Measurements from ENCODE around the gene PRIMA1. TPM values are rescaled to one million over a fixed set of nuclear protein-coding genes. Genes with fewer than 3 reads are reported as not detected.
"Not testable (repeated sequence)": the region's sequence is repeated elsewhere in the genome, so short reads cannot be mapped to it uniquely, and the experiment has no call there.

Gene PRIMA1
- total RNA-seq, 1 experiment from 2014 or later, result 2.3 TPM

DNA sequence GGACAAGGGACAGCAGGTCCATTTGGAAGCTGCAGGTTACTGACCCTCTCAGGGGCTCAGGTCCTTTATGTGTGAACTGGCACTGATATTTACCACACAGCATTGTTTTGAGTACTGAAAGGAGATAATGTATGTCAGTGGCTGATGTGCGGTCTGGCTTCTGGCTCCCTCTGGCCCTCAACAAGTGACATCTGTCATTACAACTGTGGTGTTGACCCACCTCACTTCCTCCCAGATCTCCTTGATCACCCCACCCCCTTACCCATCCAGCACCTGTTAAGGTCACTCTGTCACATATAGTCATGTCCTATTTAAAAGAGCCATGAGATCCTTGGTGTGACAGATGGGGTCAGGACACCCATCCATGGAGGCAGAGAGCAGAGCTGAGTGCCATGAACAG, 22.7 kb upstream of the PRIMA1 start:
- H3T11ph ChIP-seq (ENCODE audit: low read length), result no peak overlapping the region
- H4K8ac ChIP-seq (replicated peaks; ENCODE audit: insufficient read length, low read depth, low read length), result no peak overlapping the region
- no peak overlapping the region for H2BK20ac ChIP-seq (ENCODE audit: low read depth, low read length, poor library complexity, severe bottlenecking)
- no peak overlapping the region for H3K4me2 ChIP-seq (ENCODE audit: insufficient read depth, insufficient read length, low read length)
- no peaks in the 10 kb centered on the region for H3K23me2 ChIP-seq (ENCODE audit: insufficient read length, low read depth, low read length, poor library complexity, severe bottlenecking)
- H3K27ac ChIP-seq (ENCODE audit: insufficient read length, low read depth, low read length), result no peak overlapping the region
- Mint-ChIP-seq H3K4me3 (no peak overlapping the region), H3K27me3 (ENCODE audit: low read depth) (peaks cover 4% of the 10 kb centered on the region), H3K9me3 (peaks cover 35 to 52% of the 10 kb centered on the region in 2 experiments), H3K27ac (no peak overlapping the region), H3K36me3 (ENCODE audit: insufficient read depth in 1 of 3, low read depth in 3 of 3) (peaks cover 6 to 24% (median 10%) of the 10 kb centered on the region in 3 experiments), H3K4me1 (no peaks in the 10 kb centered on the region)
- H3K14ac ChIP-seq (ENCODE audit: insufficient read depth, low read length), result no peak overlapping the region
- TF ChIP-seq CTCF (conservative IDR thresholded peaks at IDR 0.05), result no peak
- no peak overlapping the region for H3K9ac ChIP-seq (ENCODE audit: extremely low read depth, insufficient read length, low read length)
- H2BK5ac ChIP-seq (ENCODE audit: insufficient read length, low read length), result no peak overlapping the region
- no peak overlapping the region for H3K56ac ChIP-seq (ENCODE audit: insufficient read length, low read depth, low read length)
- no peak overlapping the region for H4K91ac ChIP-seq (ENCODE audit: insufficient read length, low read depth, low read length)
- DNase-seq, result no peak
- no peak overlapping the region for H2AK5ac ChIP-seq (ENCODE audit: insufficient read length, low read length)
- H2BK120ac ChIP-seq (ENCODE audit: low read depth, low read length, poor library complexity, severe bottlenecking), result no peak overlapping the region
- H3K9me3 ChIP-seq (ENCODE audit: control insufficient read depth, low read depth, low read length), result no peaks in the 10 kb centered on the region
- no peak overlapping the region for H2AFZ ChIP-seq (ENCODE audit: low read length)
- H2BK15ac ChIP-seq (ENCODE audit: low read depth, low read length), result no peak overlapping the region
- no peaks in the 10 kb centered on the region for H3K79me2 ChIP-seq (ENCODE audit: insufficient read depth, low read length)
- no peak overlapping the region for H3K23ac ChIP-seq (ENCODE audit: insufficient read length, low read depth, low read length)
- no peak overlapping the region for H3K4ac ChIP-seq (ENCODE audit: low read depth, low read length)
- H3K27me3 ChIP-seq (ENCODE audit: insufficient read depth, low read length), result no peaks in the 10 kb centered on the region
- no peaks in the 10 kb centered on the region for H3K4me1 ChIP-seq (ENCODE audit: insufficient read depth, low read length)
- H3K18ac ChIP-seq (ENCODE audit: insufficient read length, low read depth, low read length), result no peak overlapping the region
- no peak overlapping the region for H2BK12ac ChIP-seq (ENCODE audit: insufficient read length, low read depth, low read length)
- no peak overlapping the region for H4K5ac ChIP-seq (ENCODE audit: insufficient read length, low read depth, low read length)
- H4K20me1 ChIP-seq (ENCODE audit: control insufficient read depth, insufficient read depth, insufficient read length), result no peaks in the 10 kb centered on the region
- no CpG with 5 or more reads among the region's 1 CpG for WGBS (ENCODE audit: extremely low coverage, insufficient read length, low lambda C conversion rate)
- no peaks in the 10 kb centered on the region for H3K79me1 ChIP-seq (ENCODE audit: insufficient read depth, low read depth, low read length, poor library complexity, severe bottlenecking)

- H4K8ac ChIP-seq (replicated peaks; ENCODE audit: insufficient read length, low read depth, low read length); H3K14ac ChIP-seq (ENCODE audit: insufficient read depth, low read length); H3K4ac ChIP-seq (ENCODE audit: low read depth, low read length); H3K56ac ChIP-seq (ENCODE audit: insufficient read length, low read depth, low read length); H3K27me3 ChIP-seq (ENCODE audit: insufficient read depth, low read length); H3T11ph ChIP-seq (ENCODE audit: low read length); H3K4me1 ChIP-seq (ENCODE audit: insufficient read depth, low read length); H4K20me1 ChIP-seq (ENCODE audit: control insufficient read depth, insufficient read depth, insufficient read length); H3K79me1 ChIP-seq (ENCODE audit: insufficient read depth, low read depth, low read length, poor library complexity, severe bottlenecking); H2BK12ac ChIP-seq (ENCODE audit: insufficient read length, low read depth, low read length); H3K18ac ChIP-seq (ENCODE audit: insufficient read length, low read depth, low read length); DNase-seq; H2AFZ ChIP-seq (ENCODE audit: low read length); H3K4me3 Mint-ChIP-seq; H3K4me1 Mint-ChIP-seq; H2BK5ac ChIP-seq (ENCODE audit: insufficient read length, low read length); H2AK5ac ChIP-seq (ENCODE audit: insufficient read length, low read length); H3K4me2 ChIP-seq (ENCODE audit: insufficient read depth, insufficient read length, low read length); H3K27ac Mint-ChIP-seq; H3K9ac ChIP-seq (ENCODE audit: extremely low read depth, insufficient read length, low read length); H3K27ac ChIP-seq (ENCODE audit: insufficient read length, low read depth, low read length); H2BK15ac ChIP-seq (ENCODE audit: low read depth, low read length); H3K23me2 ChIP-seq (ENCODE audit: insufficient read length, low read depth, low read length, poor library complexity, severe bottlenecking); H2BK20ac ChIP-seq (ENCODE audit: low read depth, low read length, poor library complexity, severe bottlenecking); H3K79me2 ChIP-seq (ENCODE audit: insufficient read depth, low read length); H4K91ac ChIP-seq (ENCODE audit: insufficient read length, low read depth, low read length); H3K23ac ChIP-seq (ENCODE audit: insufficient read length, low read depth, low read length); H4K5ac ChIP-seq (ENCODE audit: insufficient read length, low read depth, low read length); H3K27me3 Mint-ChIP-seq (ENCODE audit: low read depth); H2BK120ac ChIP-seq (ENCODE audit: low read depth, low read length, poor library complexity, severe bottlenecking); H3K9me3 ChIP-seq (ENCODE audit: control insufficient read depth, low read depth, low read length): not testable (repeated sequence)
- H3K9me3 Mint-ChIP-seq, result peaks cover 22 to 39% of the 10 kb centered on the region in 2 experiments
- H3K36me3 Mint-ChIP-seq (ENCODE audit: insufficient read depth in 1 of 3, low read depth in 3 of 3), result peaks cover 6 to 17% (median 10%) of the 10 kb centered on the region in 3 experiments
- no CpG with 5 or more reads among the region's 6 CpGs for WGBS (ENCODE audit: extremely low coverage, insufficient read length, low lambda C conversion rate)
Measured at GRCh38 chr14:93809491-93810420, 21.5 kb upstream of the PRIMA1 start.

Measured in H9 (cell line).